ENCODE results near the gene AMBP. TPM values are rescaled to one million over a fixed set of nuclear protein-coding genes. Genes with fewer than 3 reads are reported as not detected.

AMBP gene
- total RNA-seq, 1 experiment from 2014 or later: 0.20 TPM

- Histone ChIP-seq H4K91ac (ENCODE audit: insufficient read length, low read depth, low read length) (no peak overlapping the region), H3K27me3 (ENCODE audit: insufficient read depth, low read length) (peaks cover 2% of the 10 kb centered on the region; the same call in 1 of the 2 replicates), H3K79me2 (ENCODE audit: insufficient read depth, low read length) (no peaks in the 10 kb centered on the region), H4K5ac (ENCODE audit: insufficient read length, low read depth, low read length) (no peak overlapping the region), H3K14ac (ENCODE audit: insufficient read depth, low read length) (no peak overlapping the region), H3T11ph (ENCODE audit: low read length) (no peak overlapping the region), H3K4ac (ENCODE audit: low read depth, low read length) (no peak overlapping the region), H4K8ac (replicated peaks; ENCODE audit: insufficient read length, low read depth, low read length) (no peak overlapping the region), H2AK5ac (ENCODE audit: insufficient read length, low read length) (no peak overlapping the region), H2BK20ac (ENCODE audit: low read depth, low read length, poor library complexity, severe bottlenecking) (no peak overlapping the region), H3K9ac (ENCODE audit: extremely low read depth, insufficient read length, low read length) (no peak overlapping the region), H4K20me1 (ENCODE audit: control insufficient read depth, insufficient read depth, insufficient read length) (no peaks in the 10 kb centered on the region), H3K79me1 (ENCODE audit: insufficient read depth, low read depth, low read length, poor library complexity, severe bottlenecking) (no peaks in the 10 kb centered on the region), H2BK5ac (ENCODE audit: insufficient read length, low read length) (no peak overlapping the region), H3K18ac (ENCODE audit: insufficient read length, low read depth, low read length) (no peak overlapping the region), H2AFZ (ENCODE audit: low read length) (no peak overlapping the region), H3K56ac (ENCODE audit: insufficient read length, low read depth, low read length) (no peak overlapping the region), H3K4me2 (ENCODE audit: insufficient read depth, insufficient read length, low read length) (no peak overlapping the region), H3K27ac (ENCODE audit: insufficient read length, low read depth, low read length) (no peak overlapping the region), H3K23ac (ENCODE audit: insufficient read length, low read depth, low read length) (no peak overlapping the region), H2BK12ac (ENCODE audit: insufficient read length, low read depth, low read length) (no peak overlapping the region), H2BK120ac (ENCODE audit: low read depth, low read length, poor library complexity, severe bottlenecking) (no peak overlapping the region), H2BK15ac (ENCODE audit: low read depth, low read length) (no peak overlapping the region), H3K9me3 (ENCODE audit: control insufficient read depth, low read depth, low read length) (no peaks in the 10 kb centered on the region), H3K23me2 (ENCODE audit: insufficient read length, low read depth, low read length, poor library complexity, severe bottlenecking) (peaks cover 7% of the 10 kb centered on the region), H3K4me1 (ENCODE audit: insufficient read depth, low read length) (0 out of 2 replicates have a peak, but pooled peaks cover 2% of the 10 kb centered on the region)
- peaks cover 78% of the 10 kb centered on the region for H3K27me3 Mint-ChIP-seq (ENCODE audit: low read depth)
- H3K36me3 Mint-ChIP-seq (ENCODE audit: insufficient read depth in 1 of 3, low read depth in 3 of 3): peaks cover 2 to 4% (median 3%) of the 10 kb centered on the region in 3 experiments; a peak in 4 of 7 replicates
- TF ChIP-seq CTCF (conservative IDR thresholded peaks at IDR 0.05): no peak
- H3K4me1 Mint-ChIP-seq: peaks cover 8 to 18% of the 10 kb centered on the region in 2 experiments
- DNase-seq: no peak
- no peak overlapping the region for H3K27ac Mint-ChIP-seq
- H3K4me3 Mint-ChIP-seq: no peak overlapping the region
- peaks cover 12% of the 10 kb centered on the region in 2 experiments for H3K9me3 Mint-ChIP-seq
Measured at GRCh38 chr9:114102484-114102883, 24.4 kb upstream of the AMBP start.
